ENCODE measurements around the gene RPTOR. TPM values are rescaled to one million over a fixed set of nuclear protein-coding genes. Genes with fewer than 3 reads are reported as not detected.

The RPTOR gene
- polyA plus RNA-seq, 1 of the 3 experiments (the other 2 are of a cell fraction): 14.9 TPM

DNA sequence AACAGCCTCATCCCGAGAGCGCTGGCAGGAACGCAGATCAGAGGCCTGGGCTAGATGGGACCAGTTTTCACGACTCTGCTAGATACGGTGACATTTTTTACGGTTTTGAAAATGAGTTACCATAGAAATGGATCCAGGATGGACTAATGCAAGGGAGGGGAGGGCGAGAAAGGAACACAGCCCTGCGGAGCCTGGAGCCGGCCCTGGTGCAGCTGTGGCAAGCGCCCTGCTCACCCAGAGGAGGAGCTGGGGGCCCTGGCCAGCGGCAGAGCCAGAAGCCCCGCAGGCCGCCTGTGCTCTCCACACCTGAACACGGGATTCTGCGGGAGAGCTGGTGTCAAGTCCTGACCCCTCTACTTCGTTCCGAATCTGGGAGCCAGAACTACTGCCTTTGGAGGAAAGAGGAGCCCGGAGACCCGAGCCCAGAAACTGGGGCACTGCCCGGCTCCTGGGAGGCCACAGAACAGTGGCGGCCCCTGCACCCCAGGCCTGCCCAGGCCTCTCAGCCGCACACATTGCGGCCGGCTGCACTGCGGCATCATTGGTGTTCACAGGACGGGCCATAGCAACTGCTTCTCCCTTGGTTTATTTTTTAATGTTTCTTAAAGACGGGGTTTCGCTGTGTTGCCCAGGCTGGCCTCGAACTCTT lies 358.4 kb downstream of the RPTOR start:
- ChIA-PET POLR2A (no interaction called here), CTCF (interaction anchor here (0.9 to 1.1 kb wide), 2 partner anchors 327 to 476 kb away, joined by 3 to 4 read pairs; no protein-coding TSS in a partner anchor)
- no peaks in the 10 kb centered on the region for H4K20me1 ChIP-seq (ENCODE audit: insufficient read depth)
- H2AFZ ChIP-seq (ENCODE audit: low read depth): no peak overlapping the region
- H3K4me3 ChIP-seq (ENCODE audit: low read depth in 2 of 2, low read length in 1 of 2): no peak overlapping the region
- H3K4me2 ChIP-seq: no peak overlapping the region
- no peak for DNase-seq
- H3K27me3 ChIP-seq (ENCODE audit: insufficient read depth): no peaks in the 10 kb centered on the region
- H3K4me1 ChIP-seq (ENCODE audit: control insufficient read depth in 1 of 2, insufficient read depth in 2 of 2, low read depth in 1 of 2, low read length in 1 of 2): no peaks in the 10 kb centered on the region
- no peaks in the 10 kb centered on the region for H3K9me2 ChIP-seq
- no peaks in the 10 kb centered on the region for H3K79me2 ChIP-seq (ENCODE audit: insufficient read depth)
- no peaks in the 10 kb centered on the region for H3F3A ChIP-seq (replicated peaks; ENCODE audit: insufficient read depth)
- peaks cover 3 to 40% of the 10 kb centered on the region in 2 experiments for H3K36me3 ChIP-seq (replicated peaks in 1 of 2; ENCODE audit: control insufficient read depth in 1 of 2, insufficient read depth in 2 of 2, low read length in 1 of 2)
- H3K9me3 ChIP-seq: no peaks in the 10 kb centered on the region
- H3K27ac ChIP-seq (ENCODE audit: low read depth in 2 of 2, low read length in 1 of 2): no peak overlapping the region
- H3K9ac ChIP-seq: no peak overlapping the region
- TF ChIP-seq NRF1 (IDR thresholded peaks at IDR 0.05; ENCODE audit: low read depth, low read length): no peak
- TF ChIP-seq, protein P1, sequence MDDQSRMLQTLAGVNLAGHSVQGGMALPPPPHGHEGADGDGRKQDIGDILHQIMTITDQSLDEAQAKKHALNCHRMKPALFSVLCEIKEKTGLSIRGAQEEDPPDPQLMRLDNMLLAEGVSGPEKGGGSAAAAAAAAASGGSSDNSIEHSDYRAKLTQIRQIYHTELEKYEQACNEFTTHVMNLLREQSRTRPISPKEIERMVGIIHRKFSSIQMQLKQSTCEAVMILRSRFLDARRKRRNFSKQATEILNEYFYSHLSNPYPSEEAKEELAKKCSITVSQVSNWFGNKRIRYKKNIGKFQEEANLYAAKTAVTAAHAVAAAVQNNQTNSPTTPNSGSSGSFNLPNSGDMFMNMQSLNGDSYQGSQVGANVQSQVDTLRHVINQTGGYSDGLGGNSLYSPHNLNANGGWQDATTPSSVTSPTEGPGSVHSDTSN (IDR thresholded peaks at IDR 0.05): no peak
- TF ChIP-seq RXRA (IDR thresholded peaks at IDR 0.05; ENCODE audit: borderline replicate concordance, low read depth): no peak
- no peak for TF ChIP-seq EP300 (IDR thresholded peaks at IDR 0.05; ENCODE audit: borderline replicate concordance in 1 of 2, low read depth in 1 of 2, low read length in 1 of 2)
- no peak for TF ChIP-seq MXI1 (IDR thresholded peaks at IDR 0.05; ENCODE audit: low read depth, low read length)
- no peak for TF ChIP-seq YY1 (IDR thresholded peaks at IDR 0.05; ENCODE audit: low read depth)
- no peak for TF ChIP-seq USF1 (IDR thresholded peaks at IDR 0.05; ENCODE audit: borderline replicate concordance, low read depth)
- TF ChIP-seq FOSL2 (IDR thresholded peaks at IDR 0.05; ENCODE audit: borderline replicate concordance, low read depth): no peak
- no peak for TF ChIP-seq SMC3 (IDR thresholded peaks at IDR 0.05; ENCODE audit: low read depth, low read length)
- no peak for TF ChIP-seq CHD2 (IDR thresholded peaks at IDR 0.05; ENCODE audit: low read length, partially characterized antibody)
- no peak for TF ChIP-seq ELF1 (IDR thresholded peaks at IDR 0.05)
- TF ChIP-seq IRF3 (IDR thresholded peaks at IDR 0.05; ENCODE audit: low read depth, low read length): no peak
- no peak for TF ChIP-seq RAD21 (IDR thresholded peaks at IDR 0.05; ENCODE audit: low read length)
- TF ChIP-seq TEAD4 (IDR thresholded peaks at IDR 0.05; ENCODE audit: borderline replicate concordance, insufficient read depth): no peak
- TF ChIP-seq SIN3A (IDR thresholded peaks at IDR 0.05; ENCODE audit: borderline replicate concordance, low read depth, low read length): no peak
- WGBS (ENCODE audit: low lambda C conversion rate): 95% methylated on average over 27 of the region's 29 CpGs
